Sigmoid colon (tissue), 4 donors: ENCODE results near the gene KRTAP1-1.
"Not testable (repeated sequence)": the region's sequence is repeated elsewhere in the genome, so short reads cannot be mapped to it uniquely, and the experiment has no call there.

ENCODE experiments used
- EP300 ChIP-seq, 4 donors: sonication (generic); formaldehyde crosslinking; IDR thresholded peaks; one replicate each; pipeline ENCODE4 v1.6.1; 2017; ENCODE audit warnings: antibody characterized with exemption in 4 of 4
- POLR2A ChIP-seq, 2 donors: fragments of 450-650 bp; IDR thresholded peaks; one replicate each; pipeline ENCODE4 v1.6.1; 2016; ENCODE audit warnings: antibody characterized with exemption in 2 of 2, mild to moderate bottlenecking in 2 of 2, moderate library complexity in 2 of 2
- TF ChIP-seq, protein P1 (sequence below), 4 experiments: fragments of 450-650 bp in 3 of 4; fragments of 200-600 bp in 1 of 4; IDR thresholded peaks; one replicate each; pipeline ENCODE4 v1.5.1; 2016 to 2019; ENCODE audit warnings: antibody characterized with exemption in 4 of 4, mild to moderate bottlenecking in 3 of 4, moderate library complexity in 2 of 4

DNA sequence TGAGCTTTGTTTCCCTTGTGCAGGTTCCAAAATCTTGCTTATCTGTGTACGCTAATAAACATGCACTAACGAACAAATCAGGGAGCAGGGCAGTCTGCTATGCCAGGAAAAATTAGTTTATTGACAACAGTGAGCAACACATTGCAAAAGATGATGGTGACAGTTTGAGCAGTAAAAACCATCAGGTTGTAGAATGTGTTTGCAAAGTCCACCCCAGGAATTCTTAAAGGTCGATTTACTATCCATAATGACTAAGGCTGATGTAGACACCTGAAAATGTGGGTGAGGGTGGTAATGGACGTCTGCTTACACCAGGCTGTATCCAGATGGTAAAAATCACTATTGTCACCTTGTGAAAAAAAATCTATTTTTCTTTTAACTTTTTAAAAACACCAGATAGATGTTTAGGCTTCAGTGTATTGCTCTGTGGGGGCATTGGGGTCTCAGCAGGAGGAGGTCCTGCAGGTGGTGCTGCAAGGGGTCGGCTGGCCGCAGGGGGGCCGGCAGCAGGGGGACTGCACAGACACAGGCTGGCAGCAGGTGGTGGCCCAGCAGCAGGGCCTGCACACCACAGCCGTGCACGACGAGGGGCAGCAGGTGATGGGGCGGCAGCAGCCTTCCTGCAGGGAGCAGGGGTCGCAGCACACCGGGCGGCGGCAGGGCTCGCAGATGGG is 23.9 kb upstream of the KRTAP1-1 start:
- not testable (repeated sequence) for TF ChIP-seq POLR2A, EP300 (IDR thresholded peaks at IDR 0.05)
- TF ChIP-seq, protein P1, sequence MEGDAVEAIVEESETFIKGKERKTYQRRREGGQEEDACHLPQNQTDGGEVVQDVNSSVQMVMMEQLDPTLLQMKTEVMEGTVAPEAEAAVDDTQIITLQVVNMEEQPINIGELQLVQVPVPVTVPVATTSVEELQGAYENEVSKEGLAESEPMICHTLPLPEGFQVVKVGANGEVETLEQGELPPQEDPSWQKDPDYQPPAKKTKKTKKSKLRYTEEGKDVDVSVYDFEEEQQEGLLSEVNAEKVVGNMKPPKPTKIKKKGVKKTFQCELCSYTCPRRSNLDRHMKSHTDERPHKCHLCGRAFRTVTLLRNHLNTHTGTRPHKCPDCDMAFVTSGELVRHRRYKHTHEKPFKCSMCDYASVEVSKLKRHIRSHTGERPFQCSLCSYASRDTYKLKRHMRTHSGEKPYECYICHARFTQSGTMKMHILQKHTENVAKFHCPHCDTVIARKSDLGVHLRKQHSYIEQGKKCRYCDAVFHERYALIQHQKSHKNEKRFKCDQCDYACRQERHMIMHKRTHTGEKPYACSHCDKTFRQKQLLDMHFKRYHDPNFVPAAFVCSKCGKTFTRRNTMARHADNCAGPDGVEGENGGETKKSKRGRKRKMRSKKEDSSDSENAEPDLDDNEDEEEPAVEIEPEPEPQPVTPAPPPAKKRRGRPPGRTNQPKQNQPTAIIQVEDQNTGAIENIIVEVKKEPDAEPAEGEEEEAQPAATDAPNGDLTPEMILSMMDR (IDR thresholded peaks at IDR 0.05), result not testable (repeated sequence)
